IgD-negative memory B cell (primary cell): ENCODE data around the gene IGSF22. TPM values are rescaled to one million over a fixed set of nuclear protein-coding genes. Genes with fewer than 3 reads are reported as not detected.

Experiments
- H3K27ac Mint-ChIP-seq, 3 donors: one replicate each; pipeline ENCODE4 v1.8.0; 2020 to 2022; ENCODE audit warnings: mild to moderate bottlenecking in 3 of 3, mixed read lengths in 3 of 3, moderate library complexity in 1 of 3
- H3K27me3 Mint-ChIP-seq: one replicate; pipeline ENCODE4 v1.8.0; 2021; ENCODE audit warnings: mixed read lengths
- H3K36me3 Mint-ChIP-seq: one replicate; pipeline ENCODE4 v1.8.0; 2020; ENCODE audit warnings: mild to moderate bottlenecking, mixed read lengths
- H3K4me1 Mint-ChIP-seq, 3 donors: one replicate each; pipeline ENCODE4 v1.8.0; 2020 to 2022; ENCODE audit warnings: mixed read lengths in 3 of 3, mild to moderate bottlenecking in 1 of 3
- H3K4me3 Mint-ChIP-seq, 4 donors: one replicate each; pipeline ENCODE4 v1.8.0; 2020 to 2022; ENCODE audit warnings: mild to moderate bottlenecking in 4 of 4, mixed read lengths in 4 of 4, moderate library complexity in 3 of 4
- H3K9me3 Mint-ChIP-seq, 3 donors: one replicate each; pipeline ENCODE4 v1.8.0; 2020 to 2021; ENCODE audit warnings: mixed read lengths in 3 of 3, mild to moderate bottlenecking in 1 of 3
- polyA plus RNA-seq: library from polyadenylated mRNA; unstranded; fragments of 300-500 nt; fragmentation: Illumina TruSeq; gene quantifications from one replicate; pipeline ENCODE4 v1.2.3, GENCODE V29; 2021

IGSF22 gene
- polyA plus RNA-seq, 1 donor from 2014 or later: 4.0 TPM

DNA sequence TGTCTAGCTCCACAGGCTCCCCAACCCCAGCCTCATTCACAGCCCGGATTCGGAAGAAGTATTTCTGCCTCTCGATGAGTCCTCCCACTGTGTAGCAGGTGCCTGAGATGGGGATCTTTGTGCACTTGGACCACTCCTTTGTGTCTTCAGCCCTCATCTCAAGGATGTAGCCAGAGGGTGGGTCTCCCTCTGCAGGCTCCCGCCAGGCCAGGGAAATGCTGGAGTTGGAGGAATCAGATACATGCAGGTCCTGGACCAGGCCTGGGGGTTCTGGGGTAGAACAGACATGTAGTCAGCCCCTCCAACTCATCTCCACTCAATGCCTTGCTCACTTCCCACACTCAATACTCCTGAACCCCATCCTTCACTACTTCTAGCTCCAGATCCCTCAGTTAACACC lies 16.6 kb downstream of the IGSF22 start:
- no peaks in the 10 kb centered on the region for H3K9me3 Mint-ChIP-seq
- peaks cover 2% of the 10 kb centered on the region for H3K36me3 Mint-ChIP-seq
- peak overlapping the region in 1 of 4 donors; percentile 2 for H3K4me3 Mint-ChIP-seq
- peak overlapping the region in 1 of 3 donors; percentile 14 for H3K27ac Mint-ChIP-seq
- H3K27me3 Mint-ChIP-seq: peaks cover 8% of the 10 kb centered on the region
- H3K4me1 Mint-ChIP-seq: peaks cover 11 to 15% (median 14%) of the 10 kb centered on the region in 3 donors

DNA sequence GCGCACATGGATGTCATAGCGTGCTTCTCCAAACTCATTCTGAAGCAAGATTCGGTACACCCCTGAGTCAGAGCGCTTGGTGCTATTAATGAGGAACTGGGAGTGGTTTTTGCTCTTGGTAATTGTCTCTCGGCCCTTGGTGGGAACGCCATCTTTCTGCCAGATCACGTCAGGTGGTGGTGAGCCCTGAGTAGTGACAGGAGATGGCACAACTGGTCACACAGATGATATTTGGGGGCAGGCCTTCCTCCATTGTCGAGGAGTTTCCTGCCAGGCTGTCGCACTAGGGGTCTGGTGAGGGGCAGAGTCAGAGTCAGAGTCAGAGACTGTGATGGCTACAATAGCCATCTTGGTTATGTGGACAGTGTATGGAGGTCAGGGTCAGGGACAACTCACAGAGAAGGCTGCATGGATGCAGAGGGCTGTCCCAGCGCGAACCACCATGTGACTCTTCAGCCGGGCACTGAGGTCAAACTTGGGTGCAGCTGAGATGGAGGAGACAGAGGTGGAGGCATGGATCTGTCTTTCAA lies 18.1 kb downstream of the IGSF22 start:
- Mint-ChIP-seq H3K36me3 (peaks cover 2% of the 10 kb centered on the region), H3K27ac (peak overlapping the region; percentile 15 to 73 (median 62)), H3K4me3 (peak overlapping the region in 1 of 4 donors; percentile 85), H3K27me3 (peaks cover 11% of the 10 kb centered on the region), H3K4me1 (peaks cover 11 to 15% (median 14%) of the 10 kb centered on the region in 3 donors), H3K9me3 (no peaks in the 10 kb centered on the region)

DNA sequence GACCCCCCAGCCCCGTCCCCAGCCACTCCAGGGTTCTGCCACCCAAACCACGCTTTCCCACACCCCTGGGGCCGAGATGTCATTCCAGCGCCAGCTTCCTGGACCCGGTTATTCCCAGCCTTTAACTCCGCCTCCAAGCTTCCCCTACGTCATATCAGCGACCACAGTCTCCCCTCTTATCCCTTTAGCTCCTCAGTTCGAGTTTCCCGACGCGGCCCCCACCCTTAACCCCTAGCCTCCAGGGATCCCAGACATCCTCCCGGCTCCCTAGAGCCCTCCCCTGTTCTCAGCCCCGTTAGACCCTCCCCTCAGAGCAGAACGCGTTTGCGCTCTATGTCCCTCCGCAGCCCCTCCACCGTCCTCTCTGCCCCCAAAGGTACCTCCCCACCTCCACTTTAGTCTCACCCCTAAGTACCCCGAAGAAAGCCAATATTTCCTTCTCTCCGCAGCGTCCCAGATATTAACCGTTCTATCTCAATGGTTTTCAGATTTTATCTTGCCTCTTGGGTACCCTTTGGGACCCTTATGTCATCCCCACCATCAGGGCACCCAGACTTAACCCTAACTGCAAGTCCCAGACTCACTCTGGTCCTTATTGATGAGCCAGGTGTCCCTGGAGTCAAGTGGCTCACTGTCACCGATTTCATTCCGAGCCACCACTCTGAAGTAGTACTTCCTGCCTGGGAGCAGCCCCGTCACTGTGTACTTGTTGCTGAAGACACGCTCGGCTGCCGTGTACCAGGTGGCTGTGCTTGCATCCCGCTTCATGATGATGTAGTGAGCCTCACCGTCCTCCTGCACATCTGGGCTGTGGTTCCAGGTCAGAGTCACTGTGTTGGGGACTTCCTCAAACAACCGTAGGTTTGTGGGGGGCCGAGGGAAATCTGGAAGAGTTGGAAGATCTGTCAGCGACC lies 19.4 kb downstream of the IGSF22 start:
- peak overlapping the region; percentile 62 to 87 (median 73) for H3K27ac Mint-ChIP-seq
- peak overlapping the region; percentile 85 to 97 (median 92) for H3K4me3 Mint-ChIP-seq
- H3K36me3 Mint-ChIP-seq: peaks cover 2% of the 10 kb centered on the region
- peaks cover 11 to 15% (median 14%) of the 10 kb centered on the region in 3 donors for H3K4me1 Mint-ChIP-seq
- no peaks in the 10 kb centered on the region for H3K9me3 Mint-ChIP-seq
- peaks cover 11% of the 10 kb centered on the region for H3K27me3 Mint-ChIP-seq

DNA sequence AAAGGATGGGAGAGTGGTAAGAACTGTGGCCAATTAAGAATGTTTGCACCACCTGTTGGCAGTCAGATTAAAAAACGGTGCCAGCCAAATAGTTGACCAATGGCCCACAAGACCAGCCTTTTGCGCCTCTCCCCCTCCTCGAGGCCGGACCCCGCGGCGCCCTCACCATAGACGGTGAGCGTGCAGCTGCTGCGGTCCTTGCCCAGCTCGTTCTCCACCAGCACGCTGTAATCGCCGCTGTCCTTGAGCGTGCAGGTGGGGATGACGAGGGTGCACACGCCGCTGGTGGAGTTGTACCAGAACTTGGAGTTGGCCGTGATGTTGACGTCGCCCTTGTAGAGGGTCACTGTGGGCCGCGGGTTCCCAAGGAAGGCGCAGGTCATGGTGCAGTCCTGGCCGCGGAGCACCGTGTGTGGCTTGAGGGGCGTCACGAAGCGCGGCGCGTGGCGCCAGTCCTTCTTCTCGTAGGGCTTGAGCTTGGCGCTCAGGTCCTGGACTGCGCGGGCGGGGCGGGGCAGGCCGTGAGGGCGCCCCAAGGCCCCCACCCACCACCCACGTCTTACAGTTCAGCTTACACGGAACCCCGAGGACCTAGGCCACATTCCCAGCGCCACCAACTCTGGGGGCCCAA lies 20.2 kb downstream of the IGSF22 start:
- H3K27ac Mint-ChIP-seq: peak overlapping the region in 2 of 3 donors; percentile 33 to 73
- H3K9me3 Mint-ChIP-seq: no peaks in the 10 kb centered on the region
- H3K4me3 Mint-ChIP-seq: peak overlapping the region; percentile 79 to 97 (median 86)
- H3K4me1 Mint-ChIP-seq: peaks cover 11 to 14% (median 13%) of the 10 kb centered on the region in 3 donors
- H3K36me3 Mint-ChIP-seq: peaks cover 2% of the 10 kb centered on the region
- peaks cover 11% of the 10 kb centered on the region for H3K27me3 Mint-ChIP-seq

DNA sequence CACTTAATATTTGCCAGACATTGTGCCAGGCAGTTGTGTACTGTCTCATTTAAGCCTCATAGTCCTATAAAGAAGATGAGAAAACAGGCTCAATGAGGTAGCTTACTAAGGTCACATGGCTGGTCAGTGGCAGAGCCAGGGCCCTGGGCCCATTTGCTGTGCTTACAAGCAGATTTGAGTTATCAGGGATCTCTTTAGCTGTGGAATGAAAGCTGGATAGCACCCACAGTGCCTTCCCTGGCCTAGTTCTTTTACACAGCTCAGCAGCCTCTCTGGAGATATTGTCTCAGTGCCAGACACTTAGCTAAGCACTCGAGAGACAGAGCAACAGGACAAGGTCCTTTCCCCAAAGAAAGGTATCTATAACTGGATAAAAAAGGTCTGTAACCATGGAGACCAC lies 21.3 kb downstream of the IGSF22 start:
- H3K4me1 Mint-ChIP-seq: peaks cover 11 to 16% (median 14%) of the 10 kb centered on the region in 3 donors
- no peak overlapping the region for H3K27ac Mint-ChIP-seq

DNA sequence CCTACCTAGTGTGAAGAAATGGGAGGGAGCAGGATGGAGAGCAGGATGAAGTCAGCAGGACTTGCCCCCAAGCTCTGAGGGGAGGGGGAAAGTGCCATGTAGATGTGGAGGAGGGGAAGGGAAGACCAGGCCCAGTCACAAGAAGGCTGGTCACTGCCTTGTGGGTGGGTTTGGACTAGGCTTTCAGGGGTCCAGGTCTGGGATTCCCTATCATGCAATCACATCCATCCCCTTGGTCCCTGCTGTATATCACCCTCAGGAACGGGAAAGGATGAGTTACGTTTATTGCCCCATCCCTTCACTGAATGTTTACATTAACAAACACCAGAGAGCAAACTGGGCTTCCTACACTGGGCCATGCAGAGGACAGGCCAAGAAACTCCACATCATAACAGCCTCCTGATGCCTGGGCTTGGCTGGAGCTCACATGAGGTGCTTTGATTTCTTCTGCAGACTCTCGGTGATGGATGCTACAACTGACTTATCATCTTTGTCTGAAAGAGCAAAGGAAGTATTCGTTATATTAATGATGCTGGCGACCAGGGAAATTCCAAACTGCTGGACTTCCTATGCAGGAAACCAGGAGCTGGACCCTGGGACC lies 21.8 kb downstream of the IGSF22 start:
- Mint-ChIP-seq H3K9me3 (no peaks in the 10 kb centered on the region), H3K27me3 (peaks cover 15% of the 10 kb centered on the region), H3K36me3 (peaks cover 2% of the 10 kb centered on the region), H3K4me3 (peak overlapping the region in 2 of 4 donors; percentile 12 to 85), H3K4me1 (peaks cover 14 to 20% (median 16%) of the 10 kb centered on the region in 3 donors), H3K27ac (no peak overlapping the region)

More for the DNA sequence above, 21.3 kb downstream of the IGSF22 start:
- Mint-ChIP-seq H3K27me3 (peaks cover 11% of the 10 kb centered on the region), H3K4me3 (peak overlapping the region in 3 of 4 donors; percentile 79 to 97 (median 85)), H3K36me3 (peaks cover 2% of the 10 kb centered on the region), H3K9me3 (no peaks in the 10 kb centered on the region)

DNA sequence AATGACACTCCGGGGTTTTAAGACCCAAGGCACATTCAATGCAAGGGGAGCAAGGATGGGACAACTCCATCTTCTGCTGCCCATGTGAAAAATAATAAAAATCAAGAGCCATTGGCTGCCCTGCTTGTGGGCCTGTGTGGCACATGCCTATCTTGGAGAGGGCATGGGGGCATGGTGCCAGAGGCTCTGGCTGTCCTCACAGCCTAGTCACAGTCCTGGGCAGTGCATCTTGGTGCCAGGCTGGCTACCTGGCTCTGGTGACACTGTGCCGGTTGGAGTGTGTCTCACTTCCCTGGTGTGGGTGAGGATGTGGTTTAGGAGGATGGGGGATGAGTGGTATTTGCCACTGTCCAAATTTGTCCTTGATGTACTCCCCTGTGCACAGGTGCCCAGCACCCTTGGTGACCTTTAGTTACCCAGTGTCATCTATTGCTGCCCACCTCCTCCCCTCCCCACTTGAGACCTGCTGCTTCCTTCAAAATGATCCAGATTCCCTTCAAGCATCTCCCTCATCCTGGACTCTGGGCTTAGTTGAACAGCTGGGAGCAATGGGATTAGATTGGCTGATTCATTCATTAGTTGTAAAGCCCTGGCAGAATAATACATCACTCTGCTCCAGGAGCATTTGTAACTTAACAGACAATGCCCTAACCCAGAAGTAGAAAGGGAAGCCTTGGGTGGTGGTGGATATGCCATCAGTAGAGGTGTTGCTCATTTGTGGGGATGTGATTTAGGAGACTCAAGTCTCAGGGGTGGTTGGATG lies 22.8 kb downstream of the IGSF22 start:
- Mint-ChIP-seq H3K27me3 (peaks cover 15% of the 10 kb centered on the region), H3K9me3 (no peaks in the 10 kb centered on the region), H3K36me3 (peaks cover 2% of the 10 kb centered on the region), H3K4me1 (peaks cover 14 to 23% (median 17%) of the 10 kb centered on the region in 3 donors), H3K4me3 (peak overlapping the region in 1 of 4 donors; percentile 85), H3K27ac (no peak overlapping the region)

DNA sequence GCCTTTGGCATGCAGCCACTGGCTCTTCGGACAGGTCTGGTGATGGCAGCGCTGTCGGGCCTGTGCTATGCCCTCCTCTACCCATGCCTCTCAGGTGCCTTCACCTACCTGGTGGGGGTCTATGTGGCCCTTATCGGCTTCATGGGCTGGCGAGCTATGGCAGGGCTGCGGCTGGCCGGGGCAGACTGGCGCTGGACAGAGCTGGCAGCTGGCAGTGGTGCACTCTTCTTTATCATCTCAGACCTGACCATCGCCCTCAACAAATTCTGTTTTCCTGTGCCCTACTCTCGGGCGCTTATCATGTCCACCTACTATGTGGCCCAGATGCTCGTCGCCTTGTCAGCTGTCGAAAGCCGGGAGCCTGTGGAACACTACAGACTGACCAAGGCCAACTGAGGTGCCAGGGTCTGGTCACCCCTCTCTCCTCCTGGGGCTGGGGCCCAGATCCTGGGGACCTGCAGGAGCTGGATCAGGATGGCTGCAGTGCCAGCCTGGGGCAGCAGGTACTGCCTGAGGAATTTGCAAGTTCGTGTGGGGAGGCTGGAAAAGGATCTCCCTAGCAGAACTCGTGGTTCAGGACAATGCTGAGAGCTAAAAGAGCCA lies 24.3 kb downstream of the IGSF22 start:
- no peaks in the 10 kb centered on the region for H3K9me3 Mint-ChIP-seq
- H3K4me3 Mint-ChIP-seq: peak overlapping the region in 1 of 4 donors; percentile 71
- H3K36me3 Mint-ChIP-seq: peaks cover 2% of the 10 kb centered on the region
- H3K27ac Mint-ChIP-seq: no peak overlapping the region
- H3K4me1 Mint-ChIP-seq: peaks cover 5 to 20% (median 19%) of the 10 kb centered on the region in 3 donors
- peaks cover 15% of the 10 kb centered on the region for H3K27me3 Mint-ChIP-seq

DNA sequence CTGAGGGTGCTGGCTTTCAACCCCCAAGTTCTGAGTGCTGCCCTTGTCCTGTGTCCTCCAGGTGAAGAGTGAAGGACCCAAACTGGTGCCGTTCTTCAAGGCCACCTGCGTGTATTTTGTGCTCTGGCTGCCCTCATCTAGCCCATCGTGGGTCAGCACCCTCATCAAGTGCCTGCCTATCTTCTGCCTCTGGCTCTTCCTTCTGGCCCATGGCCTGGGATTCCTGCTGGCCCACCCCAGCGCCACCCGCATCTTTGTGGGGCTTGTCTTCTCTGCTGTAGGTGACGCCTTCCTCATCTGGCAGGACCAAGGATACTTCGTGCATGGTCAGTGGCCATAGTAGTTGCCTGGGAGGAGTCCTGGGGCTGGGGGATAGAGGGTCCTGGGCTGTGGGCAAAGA lies 25.1 kb downstream of the IGSF22 start:
- Mint-ChIP-seq H3K36me3 (peaks cover 2% of the 10 kb centered on the region), H3K27ac (peak overlapping the region in 1 of 3 donors; percentile 25), H3K4me1 (peaks cover 3 to 17% (median 16%) of the 10 kb centered on the region in 3 donors), H3K27me3 (peaks cover 15% of the 10 kb centered on the region), H3K9me3 (no peaks in the 10 kb centered on the region), H3K4me3 (peak overlapping the region in 3 of 4 donors; percentile 26 to 71 (median 65))

DNA sequence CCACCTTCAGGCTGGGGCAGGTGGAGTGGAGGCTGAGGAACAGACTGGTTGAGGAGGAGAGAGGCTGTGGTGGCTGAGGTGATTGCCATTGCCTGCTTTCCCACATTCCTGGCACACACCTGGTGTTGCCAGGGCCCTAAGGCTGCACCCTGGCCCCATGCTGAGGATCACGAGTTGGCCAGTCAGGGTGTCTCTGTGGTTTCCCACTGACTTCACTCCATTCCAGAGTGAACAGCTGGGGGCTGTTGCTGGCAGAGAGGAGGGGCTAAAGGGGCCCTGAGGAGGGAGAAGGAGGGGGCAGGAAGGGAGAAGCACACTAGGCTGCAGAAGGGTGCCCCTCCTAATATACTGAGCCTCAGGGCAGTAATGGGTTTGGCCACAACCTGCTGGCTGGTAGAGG lies 25.6 kb downstream of the IGSF22 start:
- Mint-ChIP-seq H3K27ac (peak overlapping the region in 1 of 3 donors; percentile 2), H3K9me3 (no peaks in the 10 kb centered on the region), H3K27me3 (peaks cover 12% of the 10 kb centered on the region), H3K4me3 (peak overlapping the region in 2 of 4 donors; percentile 84 to 86), H3K4me1 (peaks cover 3 to 15% (median 15%) of the 10 kb centered on the region in 3 donors), H3K36me3 (peaks cover 2% of the 10 kb centered on the region)

DNA sequence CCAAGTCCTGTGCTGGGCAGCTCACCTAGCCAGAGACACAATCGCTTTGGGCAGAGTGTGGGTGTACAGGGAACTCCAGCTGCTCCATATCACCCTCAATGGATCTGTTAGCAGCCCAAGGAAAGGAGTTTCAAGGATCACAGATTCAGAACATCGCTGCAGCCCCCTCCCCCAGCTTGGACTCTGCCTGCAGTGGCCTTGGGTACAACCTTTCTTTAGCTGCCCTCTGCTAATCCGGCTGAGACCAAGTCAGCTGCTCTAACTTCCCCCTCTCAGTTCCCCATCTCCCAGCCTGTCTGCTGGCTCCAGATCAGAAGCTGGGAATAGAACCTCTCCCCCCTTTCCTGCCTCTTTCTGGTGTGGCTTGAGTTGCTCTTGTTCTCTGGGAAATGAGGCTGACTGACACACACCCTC lies 26.1 kb downstream of the IGSF22 start:
- Mint-ChIP-seq H3K4me3 (peak overlapping the region; percentile 81 to 91 (median 85)), H3K27me3 (peaks cover 9% of the 10 kb centered on the region), H3K9me3 (no peaks in the 10 kb centered on the region), H3K27ac (peak overlapping the region in 1 of 3 donors; percentile 2), H3K36me3 (peaks cover 1% of the 10 kb centered on the region), H3K4me1 (peaks cover 0 to 13% (median 12%) of the 10 kb centered on the region in 3 donors)

DNA sequence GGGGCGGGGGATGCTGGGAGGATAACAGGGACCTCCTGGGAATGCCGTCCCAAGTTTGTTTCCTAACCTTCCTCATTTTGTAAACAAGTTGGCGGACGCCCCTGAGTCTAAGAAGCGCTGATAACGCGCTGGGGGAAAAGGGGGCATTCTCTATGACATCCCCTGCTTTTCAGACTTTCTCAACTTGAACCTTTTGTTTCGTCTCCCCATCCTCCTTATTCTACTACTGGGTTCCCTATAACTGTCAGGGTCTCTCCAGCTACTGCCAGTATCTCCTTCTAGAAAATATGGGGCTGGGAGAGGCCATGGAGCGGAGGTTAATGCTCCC lies 26.8 kb downstream of the IGSF22 start:
- Mint-ChIP-seq H3K27ac (peak overlapping the region in 2 of 3 donors; percentile 27 to 41), H3K9me3 (no peaks in the 10 kb centered on the region), H3K36me3 (no peaks in the 10 kb centered on the region), H3K4me3 (peak overlapping the region; percentile 81 to 91 (median 85)), H3K4me1 (peaks cover 0 to 13% (median 13%) of the 10 kb centered on the region in 3 donors), H3K27me3 (peaks cover 11% of the 10 kb centered on the region)

DNA sequence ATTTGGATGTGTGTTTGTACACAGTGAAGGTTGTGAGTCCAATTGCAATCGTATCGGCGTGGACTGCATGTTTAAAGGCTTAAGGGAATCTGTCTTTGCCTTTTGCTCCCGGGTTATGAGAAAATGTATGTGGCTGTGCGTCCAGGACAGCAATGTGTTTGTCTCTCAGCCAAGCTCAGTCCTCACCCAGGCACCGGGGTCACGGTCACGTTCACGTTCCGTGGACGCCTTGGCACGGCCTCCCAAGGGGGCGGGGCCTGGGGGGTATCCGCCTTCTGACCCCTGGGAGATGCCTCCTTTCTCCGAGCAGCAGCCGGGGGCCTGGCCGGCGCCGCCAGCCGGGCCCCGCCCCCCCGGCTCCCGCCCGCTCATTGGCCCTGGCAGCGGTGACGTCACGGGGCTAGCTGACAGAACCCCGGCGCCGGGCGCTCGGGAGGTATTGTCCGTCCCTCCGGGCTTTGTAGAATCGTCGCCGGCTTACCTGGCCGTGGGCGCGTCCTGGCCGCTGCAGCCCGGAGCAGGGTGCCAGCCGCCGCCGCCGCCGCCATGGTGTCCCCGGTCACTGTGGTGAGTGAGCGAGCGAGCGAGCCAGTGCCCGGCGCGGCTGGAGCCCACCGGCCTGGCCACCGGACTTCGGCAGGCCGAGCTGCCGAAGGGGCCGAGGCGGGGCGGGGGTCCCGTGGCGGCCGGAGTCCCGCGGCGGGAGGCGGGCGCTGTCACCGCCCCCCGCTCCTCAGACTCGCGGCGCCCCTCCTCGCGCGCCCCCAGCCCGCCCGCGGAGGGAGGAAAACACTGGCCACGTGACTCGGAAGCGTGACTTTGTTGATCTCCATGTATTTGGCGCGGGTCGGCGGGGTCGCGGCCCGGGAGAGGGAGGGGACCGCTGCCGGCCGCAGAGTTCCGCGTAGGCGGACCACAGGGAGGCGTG lies 27.4 kb downstream of the IGSF22 start, which contains the start of gene TMEM86A:
Gene TMEM86A, plus strand, starts transcription at position 439 of the 928 bp plus-strand sequence. Its CDS starts 108 bp downstream, at position 547.
- H3K4me1 Mint-ChIP-seq: peaks cover 0 to 15% (median 13%) of the 10 kb centered on the region in 3 donors
- no peaks in the 10 kb centered on the region for H3K9me3 Mint-ChIP-seq
- H3K4me3 Mint-ChIP-seq: peak within 1 kb of the TSS; percentile 81 to 91 (median 88)
- peaks cover 1% of the 10 kb centered on the region for H3K36me3 Mint-ChIP-seq
- H3K27ac Mint-ChIP-seq: peak within 1 kb of the TSS in 2 of 3 donors; percentile 27 to 41
- H3K27me3 Mint-ChIP-seq: peaks cover 8% of the 10 kb centered on the region
